GM19025 (cell line): ENCODE data around the gene DYNC1I1.

Experiments
- ATAC-seq: cut with Tn5 transposase; IDR thresholded peaks from one replicate; pipeline ENCODE4 v1.9.1; 2021; ENCODE audit warnings: mild to moderate bottlenecking, low read depth, moderate library complexity; ENCODE audit not compliant: unreplicated experiment

DYNC1I1 gene

GRCh38 chr7:95951997-95952795 lies 179.8 kb downstream of the DYNC1I1 start:
- no peak for ATAC-seq

- no peak for ATAC-seq
Measured at GRCh38 chr7:95952851-95953250, 180.5 kb downstream of the DYNC1I1 start.

- ATAC-seq = no peak
Measured at GRCh38 chr7:95955748-95956147, 183.4 kb downstream of the DYNC1I1 start.

- no peak for ATAC-seq
Measured at GRCh38 chr7:95957510-95957909, 185.2 kb downstream of the DYNC1I1 start.

- ATAC-seq = no peak
Measured at GRCh38 chr7:95960706-95961244, 188.4 kb downstream of the DYNC1I1 start.

GRCh38 chr7:95963446-95963990 lies 191.2 kb downstream of the DYNC1I1 start:
- ATAC-seq = no peak

- ATAC-seq = no peak
Measured at GRCh38 chr7:95971716-95972115, 199.4 kb downstream of the DYNC1I1 start.

- no peak for ATAC-seq
Measured at GRCh38 chr7:95972523-95972922, 200.2 kb downstream of the DYNC1I1 start.

GRCh38 chr7:95974108-95974507 lies 201.8 kb downstream of the DYNC1I1 start:
- ATAC-seq = no peak

- ATAC-seq = no peak
Measured at GRCh38 chr7:95976369-95977060, 204.2 kb downstream of the DYNC1I1 start.

- no peak for ATAC-seq
Measured at GRCh38 chr7:95977994-95978393, 205.6 kb downstream of the DYNC1I1 start.

- ATAC-seq = no peak
Measured at GRCh38 chr7:95980167-95980566, 207.8 kb downstream of the DYNC1I1 start.

- no peak for ATAC-seq
Measured at GRCh38 chr7:95980706-95981105, 208.4 kb downstream of the DYNC1I1 start.

GRCh38 chr7:95986178-95986764 lies 213.9 kb downstream of the DYNC1I1 start:
- ATAC-seq = no peak

- no peak for ATAC-seq
Measured at GRCh38 chr7:95989301-95989700, 216.9 kb downstream of the DYNC1I1 start.

- no peak for ATAC-seq
Measured at GRCh38 chr7:95993380-95993779, 221.0 kb downstream of the DYNC1I1 start.

GRCh38 chr7:95996174-95996573 lies 223.8 kb downstream of the DYNC1I1 start:
- no peak for ATAC-seq

GRCh38 chr7:95996886-95997285 lies 224.5 kb downstream of the DYNC1I1 start:
- ATAC-seq = no peak

GRCh38 chr7:95997632-95998031 lies 225.3 kb downstream of the DYNC1I1 start:
- no peak for ATAC-seq

- no peak for ATAC-seq
Measured at GRCh38 chr7:95999481-95999880, 227.1 kb downstream of the DYNC1I1 start.

GRCh38 chr7:96004578-96004977 lies 232.2 kb downstream of the DYNC1I1 start:
- no peak for ATAC-seq
